Dedifferentiated amniotic fluid mesenchymal stem cell (primary cell): ENCODE data around the gene DIS3.
"Not testable (repeated sequence)": the region's sequence is repeated elsewhere in the genome, so short reads cannot be mapped to it uniquely, and the experiment has no call there.

Source experiments
- DNase-seq: peaks from one replicate; pipeline ENCODE4 v3.0.0-alpha.2; 2016; ENCODE audit errors: extremely low spot score

Gene DIS3

GRCh38 chr13:72740015-72740414 lies 41.7 kb downstream of the DIS3 start:
- no peak for DNase-seq

DNA sequence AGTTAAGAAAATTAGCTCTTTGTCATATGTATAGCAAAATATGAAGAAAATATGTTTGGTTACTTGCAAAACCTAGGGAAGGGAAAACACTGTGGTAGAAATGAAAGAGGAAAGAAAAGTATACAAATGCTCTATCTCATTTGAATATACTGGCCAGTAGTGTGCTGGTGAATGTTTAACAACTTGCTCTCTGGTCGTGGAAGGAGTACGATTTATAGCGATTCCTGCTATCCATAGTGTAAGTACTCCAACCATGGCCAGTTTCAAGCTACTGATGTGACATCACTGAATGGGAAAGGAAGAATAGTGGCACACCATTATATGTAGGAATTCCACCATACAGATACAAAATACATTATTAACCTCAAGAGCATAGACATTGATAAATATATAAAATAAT lies 44.7 kb downstream of the DIS3 start:
- DNase-seq: no peak

DNA sequence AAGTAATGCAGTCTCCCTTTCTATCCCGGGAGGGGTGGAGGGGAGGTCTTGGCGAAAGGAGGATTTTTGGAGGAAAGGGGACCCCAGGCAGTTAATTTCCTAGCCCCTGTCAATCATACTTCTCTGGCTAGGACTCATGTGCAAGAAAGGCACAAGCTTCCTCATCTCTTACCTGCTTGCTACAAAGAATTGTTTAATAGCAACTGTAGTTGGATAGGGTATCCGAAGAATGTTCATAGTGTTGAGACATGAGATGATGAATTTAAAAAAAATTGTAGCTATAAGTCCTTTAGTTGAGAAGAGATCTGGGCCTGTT lies 53.5 kb downstream of the DIS3 start:
- no peak for DNase-seq

DNA sequence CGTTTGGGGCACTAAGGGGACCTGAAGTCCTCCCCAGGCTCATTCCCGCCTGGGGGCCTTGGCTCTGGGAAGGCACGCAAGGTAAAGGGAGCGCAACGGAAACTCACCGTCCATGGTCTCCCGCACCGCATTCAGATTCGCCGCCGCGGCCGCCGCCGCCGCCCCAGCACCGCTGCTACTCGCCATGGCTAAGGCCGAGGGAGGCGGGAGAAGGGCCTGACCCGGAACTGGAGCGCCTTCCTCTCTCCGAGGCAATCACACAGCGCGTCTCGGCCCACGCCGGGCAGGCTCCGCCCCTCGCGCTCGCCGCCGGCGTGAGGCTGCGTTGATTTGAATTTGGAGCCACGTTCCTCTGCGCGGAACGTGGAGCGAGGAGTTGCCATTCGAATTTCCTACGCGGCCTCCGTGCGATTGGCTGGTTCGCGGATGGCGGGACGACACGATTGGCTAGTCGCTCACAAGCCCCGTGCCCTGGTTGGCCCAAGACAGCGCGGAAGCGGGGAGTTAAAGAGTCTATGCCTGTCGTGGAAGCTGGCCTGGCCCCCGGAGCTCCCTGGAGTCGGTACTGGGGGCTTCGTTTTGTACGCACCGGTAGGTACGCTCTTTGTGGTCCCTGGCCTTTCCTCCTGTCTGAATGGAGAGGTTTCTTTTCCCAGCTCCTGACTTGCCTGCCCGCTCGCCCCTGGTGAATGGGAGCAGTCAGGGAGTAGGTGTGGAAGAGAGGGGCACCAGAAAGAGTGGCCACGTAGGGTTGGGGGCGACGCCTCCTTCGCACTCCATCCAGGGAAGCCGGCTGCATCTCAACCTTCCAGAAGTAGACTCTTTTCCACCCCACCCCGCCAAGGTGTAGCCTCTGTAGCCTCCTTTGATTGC lies 54.0 kb downstream of the DIS3 start, which contains the start of the genes BORA and MZT1:
BORA (plus strand) TSS at position 507 of the 873 bp plus-strand sequence. CDS start 1,018 bp downstream, outside the sequence.
MZT1 (minus strand) TSS at position 213 of the 873 bp plus-strand sequence; CDS start at position 186, 27 bp downstream.
- peak; percentile 98 for DNase-seq

DNA sequence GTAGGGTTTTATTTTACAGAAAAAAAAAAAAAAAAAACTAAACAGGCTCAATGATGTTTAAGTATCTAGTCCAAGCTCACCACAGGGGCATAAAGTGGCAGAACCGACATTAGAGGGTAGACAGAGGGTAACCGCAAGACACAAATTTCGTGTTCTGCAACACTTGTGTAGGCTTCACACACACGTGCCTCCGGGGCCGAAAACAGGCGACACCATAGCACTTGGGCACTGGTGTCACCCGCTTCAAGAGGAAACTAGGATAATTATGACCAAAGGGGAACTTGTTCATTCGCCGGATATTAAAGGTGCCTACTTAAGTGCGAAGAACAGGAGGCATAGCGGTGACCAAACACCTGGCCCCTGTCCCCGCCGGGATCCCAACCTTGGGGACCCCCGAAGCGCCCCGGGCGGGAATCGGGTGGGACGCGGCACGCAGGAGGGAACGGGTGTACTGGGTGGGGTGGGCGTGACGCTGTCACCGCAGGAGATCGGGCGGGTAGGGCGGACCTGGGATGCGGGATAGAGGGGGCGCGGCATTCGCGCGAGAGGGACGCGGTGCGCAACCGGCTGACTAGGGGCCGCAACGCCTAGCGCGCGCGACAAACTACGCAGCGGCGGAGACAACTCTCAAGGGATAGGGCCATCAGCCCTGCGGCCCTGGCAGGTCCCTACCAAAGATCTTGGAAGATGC lies 54.8 kb downstream of the DIS3 start:
- DNase-seq: no peak

DNA sequence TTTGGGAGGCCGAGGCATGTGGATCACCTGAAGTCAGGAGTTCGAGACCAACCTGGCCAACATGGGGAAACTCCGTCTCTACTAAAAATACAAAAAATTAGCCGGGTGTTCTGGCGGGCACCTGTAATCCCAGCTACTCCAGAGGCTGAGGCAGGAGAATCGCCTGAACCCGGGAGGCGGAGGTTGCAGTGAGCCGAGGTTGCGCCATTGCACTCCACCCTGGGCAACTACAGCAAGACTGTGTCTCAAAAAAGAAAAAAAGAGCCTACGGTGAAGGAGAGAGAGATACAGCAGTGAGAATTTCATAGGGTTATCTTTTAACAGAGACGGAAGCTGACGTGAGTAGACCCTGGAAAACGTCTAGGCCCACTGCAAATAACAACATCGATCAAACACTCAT lies 55.5 kb downstream of the DIS3 start:
- not testable (repeated sequence) for DNase-seq

DNA sequence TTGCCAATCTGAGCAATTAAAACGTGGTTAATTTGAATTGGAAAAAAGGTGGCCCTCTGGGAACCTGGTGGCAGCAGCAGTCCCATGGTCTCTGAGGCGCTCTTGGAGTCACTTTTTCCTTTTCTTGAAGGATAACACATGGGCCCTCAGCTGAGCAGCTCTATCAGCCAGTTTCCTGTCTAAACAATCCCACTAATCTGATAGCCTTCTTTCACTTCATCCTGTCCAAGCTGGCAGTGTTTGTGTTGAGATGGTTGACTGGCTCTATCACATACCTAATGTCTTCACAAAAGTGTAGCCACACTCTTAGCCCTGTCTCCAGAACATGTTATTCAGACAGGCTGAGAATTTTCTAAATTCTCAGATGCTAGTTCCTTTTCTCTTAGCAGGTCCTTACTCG lies 64.9 kb downstream of the DIS3 start:
- DNase-seq: no peak
